NK-92 (cell line): Measurements from ENCODE around the gene DRD1.

Experiments
- DNase-seq: peaks from one replicate; lab custom pipeline; 2025; ENCODE audit not compliant: unreplicated experiment; lab: John Stamatoyannopoulos, UW

The DRD1 gene

DNA sequence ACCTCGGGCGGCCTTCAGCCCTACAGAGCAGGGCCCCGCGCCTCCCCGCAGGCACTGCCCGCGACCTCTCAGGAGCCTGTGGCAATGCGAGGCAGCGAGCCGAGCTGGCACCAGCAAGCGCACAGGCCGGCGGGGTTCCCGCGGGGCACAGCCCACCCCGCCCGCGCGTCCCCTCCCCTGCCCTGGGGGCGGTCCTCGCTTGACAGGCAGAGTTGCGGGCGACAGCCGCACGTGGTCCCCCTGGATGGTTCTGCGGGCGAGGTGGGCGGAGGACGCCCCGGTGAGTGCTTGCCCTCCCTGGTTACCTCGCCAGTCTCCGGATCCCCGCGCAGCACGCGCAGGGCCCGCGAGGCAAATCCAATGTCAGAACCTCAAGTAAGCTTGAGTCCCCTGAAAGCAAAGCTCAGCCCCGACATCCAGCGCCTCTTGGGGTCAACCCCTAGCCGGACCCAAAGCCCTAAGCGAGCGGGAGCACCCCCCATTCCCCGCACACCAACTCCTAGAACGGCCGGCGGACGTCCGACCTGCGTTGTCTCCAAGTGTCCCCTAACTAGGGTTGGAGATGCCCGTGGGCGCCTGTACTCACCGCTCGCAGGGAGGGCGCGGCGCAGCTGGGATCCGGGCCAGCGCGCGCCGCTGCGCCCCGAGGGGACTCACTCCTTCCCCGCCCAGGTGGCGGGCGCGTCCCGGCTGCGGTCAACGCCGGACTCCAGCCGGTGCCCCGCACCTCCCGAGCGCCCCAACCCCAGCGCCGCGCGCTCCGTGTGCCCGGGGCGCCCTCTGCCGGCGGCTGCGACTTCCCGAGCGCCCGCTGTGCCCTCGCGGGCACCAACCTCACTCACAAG, at the start of gene DRD1:
Gene DRD1, minus strand, starts transcription at position 123 of the 845 bp plus-strand sequence. CDS start 1,083 bp downstream, outside the sequence.
- no peak for DNase-seq

DNA sequence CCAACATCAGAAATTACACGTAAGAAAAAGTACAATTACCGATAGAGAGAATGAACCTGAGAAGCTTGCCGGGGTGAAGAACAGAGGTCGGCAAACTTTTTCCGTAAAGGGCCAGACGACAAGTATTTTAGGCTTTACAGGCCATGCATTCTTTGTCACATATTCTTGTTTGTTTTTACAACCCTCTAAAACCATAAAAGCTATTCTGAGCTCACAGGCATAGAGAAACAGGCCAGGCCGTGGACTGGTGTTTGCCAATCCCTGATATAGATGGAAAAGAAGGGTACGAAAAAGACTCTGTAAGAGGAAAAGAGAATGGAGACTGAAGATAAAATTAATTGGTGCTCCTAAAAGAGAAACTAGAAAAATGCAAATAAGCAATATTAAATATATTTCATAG, 49.7 kb upstream of the DRD1 start:
- no peak for DNase-seq

DNA sequence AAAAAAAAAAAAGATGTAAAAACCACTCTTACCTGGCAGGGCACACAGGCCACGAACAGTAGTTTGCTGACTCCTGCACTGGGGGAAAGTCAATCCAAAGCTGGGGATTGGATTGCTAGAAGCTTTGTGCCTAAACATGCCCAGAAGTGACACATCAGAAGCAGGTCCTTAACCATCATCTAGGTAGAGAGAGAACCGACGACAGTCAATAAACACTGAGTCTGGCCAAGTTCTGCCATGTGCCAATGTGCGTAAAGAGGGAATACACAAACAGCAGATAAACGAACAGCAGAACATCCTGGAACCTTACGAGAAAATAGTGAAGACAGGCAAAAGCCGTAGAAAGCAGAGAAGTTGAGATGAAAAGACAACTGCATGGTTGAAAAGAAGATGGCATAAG, 49.3 kb upstream of the DRD1 start:
- DNase-seq, result no peak

DNA sequence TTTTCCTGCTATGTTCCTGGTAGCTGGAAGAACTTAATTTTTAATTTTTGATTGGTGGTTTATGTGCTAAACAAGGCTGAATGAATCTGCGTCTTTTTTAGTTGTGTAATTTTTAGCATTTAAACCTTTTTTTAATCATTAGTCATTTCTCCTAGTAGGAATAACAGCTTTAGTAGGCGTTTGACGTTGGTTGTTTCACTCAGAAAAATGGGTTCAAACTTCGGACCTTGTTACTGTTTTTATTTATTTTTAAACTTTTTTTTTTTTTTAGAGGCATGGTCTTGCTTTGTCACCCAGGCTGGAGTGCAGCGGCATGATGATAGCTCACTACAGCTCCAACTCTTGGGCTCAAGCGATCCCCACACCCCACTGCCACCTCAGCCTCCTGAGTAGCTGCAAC, 47.2 kb upstream of the DRD1 start:
- DNase-seq, result no peak

DNA sequence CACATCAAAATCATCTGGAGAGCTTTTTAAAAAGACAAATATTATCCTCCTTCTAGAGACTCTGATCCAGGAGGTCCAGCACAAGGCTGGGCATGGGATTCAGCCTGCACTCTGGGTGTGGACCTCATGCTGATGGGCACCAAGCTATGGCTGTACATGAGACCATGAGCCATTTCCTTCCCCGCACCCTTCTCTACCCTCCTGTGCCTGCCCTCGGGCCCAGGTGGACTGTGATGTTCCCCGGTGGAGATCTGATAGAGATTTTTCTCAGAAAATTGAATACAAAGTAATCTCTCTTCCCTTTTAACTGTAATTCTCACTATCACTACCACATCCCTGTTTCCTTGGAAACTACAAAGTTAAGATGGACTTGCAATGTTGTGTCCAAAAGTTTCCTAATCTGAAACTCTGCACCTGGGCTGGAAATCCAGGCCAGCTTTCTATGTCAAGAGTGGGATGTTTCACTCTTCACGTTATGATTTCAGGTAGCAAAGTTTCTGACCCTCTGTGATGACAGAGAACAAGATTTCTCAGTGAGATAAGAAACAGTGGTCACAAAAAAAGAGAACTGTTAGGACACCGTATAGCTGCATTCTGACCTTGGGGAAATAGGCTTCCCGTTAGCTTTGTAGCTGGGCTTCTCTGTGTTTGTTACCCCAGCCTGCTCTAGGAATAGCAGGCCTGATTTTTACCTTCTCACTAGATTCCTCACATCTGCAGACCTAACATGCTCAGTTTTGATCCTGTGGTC, 45.9 kb upstream of the DRD1 start:
- no peak for DNase-seq

DNA sequence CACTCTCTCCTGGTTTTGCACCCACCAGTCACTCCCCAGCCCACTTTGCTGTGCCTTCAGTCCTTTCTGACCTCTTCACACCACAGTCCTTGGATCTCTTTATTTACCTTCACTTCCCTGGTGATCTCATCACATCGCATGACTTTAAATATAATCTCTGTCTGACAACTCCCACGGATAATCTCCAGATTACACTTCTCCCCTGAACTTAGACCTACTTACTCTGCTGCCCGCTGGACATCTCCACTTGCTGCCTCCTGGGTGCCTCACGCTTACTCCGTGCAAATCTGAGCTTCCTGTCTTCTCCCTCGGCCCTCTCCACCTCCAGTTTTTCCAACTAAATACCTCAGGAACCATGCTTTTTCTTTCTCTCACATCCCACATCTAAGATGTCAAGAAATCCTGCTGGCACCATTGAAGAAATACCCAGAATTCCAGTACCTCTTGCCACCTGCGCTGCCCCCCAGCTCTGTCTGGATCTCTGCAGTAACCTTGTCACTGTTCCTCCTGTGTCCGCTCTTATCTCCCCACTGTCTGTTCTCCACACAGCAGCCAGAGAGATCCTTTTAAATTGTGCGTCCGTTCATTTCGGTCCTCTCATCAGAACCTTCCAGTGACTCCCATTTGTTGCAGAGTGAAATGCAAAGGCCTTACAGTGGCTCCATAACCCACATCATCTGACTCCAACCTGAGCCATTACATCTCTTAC, 43.7 kb upstream of the DRD1 start:
- DNase-seq, result no peak

DNA sequence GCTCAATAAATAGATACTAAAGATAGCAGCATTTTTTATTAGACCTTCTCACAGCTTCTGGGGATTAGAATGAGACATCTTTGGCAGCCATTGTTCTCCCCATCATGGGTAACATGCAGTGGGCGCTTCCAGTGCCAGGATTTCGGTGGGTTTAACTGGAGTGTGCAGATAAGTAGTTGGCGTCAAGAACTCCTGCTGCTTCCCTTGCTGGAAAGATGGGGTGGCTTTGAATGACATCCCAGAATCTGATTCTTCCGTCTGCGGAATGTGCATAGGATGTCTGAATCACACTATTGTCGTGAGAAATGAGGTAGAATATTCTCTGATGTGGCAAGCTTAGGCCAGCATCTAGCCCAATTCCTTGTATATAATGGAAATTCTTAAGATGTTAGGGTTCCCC, 41.6 kb upstream of the DRD1 start:
- no peak for DNase-seq

DNA sequence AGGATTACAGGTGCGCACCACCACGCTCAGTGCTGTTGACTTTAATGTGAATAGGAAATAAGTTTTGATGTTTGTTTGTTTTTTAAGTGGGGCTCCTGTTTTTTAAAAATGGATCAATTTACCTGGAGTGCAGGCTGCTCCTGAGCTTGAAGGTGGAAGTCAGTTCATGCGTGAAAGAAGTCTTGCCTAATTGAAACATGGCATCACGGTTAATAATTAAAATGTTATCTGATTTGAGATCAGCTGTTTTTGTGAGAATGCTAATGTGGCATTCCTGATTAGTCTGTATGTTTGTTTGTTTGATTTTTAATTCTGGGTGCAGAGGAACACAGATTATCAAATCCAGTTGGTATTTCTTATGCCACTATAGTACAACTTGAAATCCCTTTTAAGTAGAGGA, 40.8 kb upstream of the DRD1 start:
- DNase-seq, result no peak

DNA sequence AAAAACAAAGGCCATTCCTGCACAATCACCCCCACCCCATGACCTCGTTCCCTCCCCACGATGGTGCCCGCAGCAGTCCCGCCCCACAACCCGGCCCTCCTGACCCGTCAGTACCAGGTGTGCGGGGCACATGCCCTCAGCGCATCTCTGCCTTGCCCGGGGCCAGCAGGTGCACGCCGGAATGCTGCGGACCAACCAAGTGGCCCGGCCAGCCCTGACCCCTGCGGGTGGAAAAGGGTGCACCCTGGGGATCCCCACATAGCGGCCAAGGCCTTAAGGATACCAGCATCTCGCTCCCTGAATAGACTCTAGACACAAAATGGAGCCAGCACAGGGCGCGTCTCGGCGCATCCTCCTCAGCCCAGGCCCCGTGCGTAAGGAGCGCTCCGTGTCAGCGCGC, 40.3 kb upstream of the DRD1 start:
- DNase-seq, result no peak

DNA sequence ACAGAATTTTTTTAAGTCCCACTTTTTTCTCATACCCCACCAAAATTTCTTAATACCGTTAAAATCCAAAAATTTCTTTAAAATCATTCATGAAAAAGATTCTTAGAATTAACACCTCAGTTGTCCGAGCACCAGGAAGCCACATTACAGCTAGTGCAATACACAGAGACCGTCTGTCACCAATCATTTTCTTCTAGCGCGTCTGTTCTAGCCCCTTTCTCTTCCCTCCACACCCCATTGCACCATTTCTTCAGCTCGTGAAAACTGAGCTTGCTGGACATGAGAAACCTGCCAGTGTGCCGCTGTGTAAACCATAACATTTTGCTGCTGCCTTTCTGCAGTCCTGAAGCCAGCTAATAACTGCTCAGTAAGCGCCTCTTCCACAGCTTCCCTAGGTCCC, 39.4 kb upstream of the DRD1 start:
- no peak for DNase-seq

DNA sequence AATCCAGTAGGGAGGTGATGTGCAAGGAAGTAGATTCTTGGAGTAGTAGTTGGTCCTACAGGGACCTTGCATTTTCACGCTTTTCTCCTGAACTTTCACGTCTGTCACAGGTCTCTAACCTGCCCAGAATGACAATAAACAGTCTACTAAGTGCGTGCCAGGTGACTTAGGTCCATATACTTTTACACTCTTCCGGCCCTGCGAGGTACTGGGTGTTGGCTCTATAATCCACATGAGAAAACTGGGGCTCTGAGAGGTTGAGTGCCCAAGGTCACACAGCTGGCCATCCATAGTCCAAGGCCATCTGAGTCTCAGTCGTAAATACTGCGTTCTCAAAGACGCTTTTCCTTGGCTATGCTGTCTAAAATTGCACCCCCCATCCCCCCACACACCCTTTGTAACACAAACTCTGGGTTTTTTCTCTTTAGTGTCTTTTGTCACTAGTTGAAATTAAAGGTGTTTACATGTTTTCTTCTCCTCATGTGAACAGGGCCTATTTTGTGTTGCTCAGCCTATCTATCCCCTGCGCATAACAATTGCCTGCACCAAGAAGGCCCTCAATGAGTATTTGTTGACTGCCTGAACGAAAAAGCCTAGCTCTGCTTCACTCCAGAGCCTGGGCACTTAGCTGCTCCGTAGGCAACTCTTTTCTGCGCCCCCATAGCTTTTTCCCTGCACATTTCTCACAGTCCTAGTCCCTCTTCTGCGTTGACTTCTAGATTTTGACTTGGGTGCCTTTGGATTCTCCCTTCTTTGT, 35.3 kb upstream of the DRD1 start:
- DNase-seq, result no peak

DNA sequence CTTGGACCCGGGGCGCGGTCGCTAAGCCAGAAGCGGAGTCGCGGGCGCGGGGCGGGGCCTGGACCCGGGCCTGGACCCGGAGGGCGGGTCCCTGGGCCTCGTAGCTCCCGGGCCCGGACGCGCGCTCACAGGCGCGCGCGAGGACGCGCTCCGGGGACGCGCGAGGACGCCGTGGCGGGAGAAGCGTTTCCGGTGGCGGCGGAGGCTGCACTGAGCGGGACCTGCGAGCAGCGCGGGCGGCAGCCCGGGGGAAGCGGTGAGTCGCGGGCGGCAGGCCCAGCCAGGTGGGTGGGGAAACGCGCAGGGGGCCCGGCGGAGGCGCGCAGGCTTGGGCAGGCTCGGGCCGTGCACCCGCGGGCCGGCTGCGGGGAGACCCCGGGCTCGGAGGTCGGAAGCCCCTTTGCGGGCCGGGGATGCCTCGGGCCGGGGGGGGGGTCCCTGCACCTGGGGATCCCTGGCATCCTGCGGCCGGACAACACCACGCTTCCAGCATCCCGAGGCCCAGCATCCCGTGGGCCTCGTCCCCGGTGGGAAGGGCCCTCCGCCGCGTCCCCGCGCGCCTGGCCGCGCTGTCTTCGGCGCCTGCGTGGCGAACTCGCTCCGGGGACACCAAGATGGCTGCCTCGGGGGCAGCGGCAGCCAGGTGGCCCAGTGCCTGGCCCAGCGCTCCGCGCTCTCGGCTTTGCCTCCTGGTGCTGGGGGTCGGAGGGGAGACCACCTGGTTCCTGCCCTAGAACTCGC, 34.6 kb upstream of the DRD1 start, which contains the start of gene SFXN1:
Gene SFXN1, plus strand, starts transcription at position 177 of the 741 bp plus-strand sequence. CDS start 13,544 bp downstream, outside the sequence.
- no peak for DNase-seq

DNA sequence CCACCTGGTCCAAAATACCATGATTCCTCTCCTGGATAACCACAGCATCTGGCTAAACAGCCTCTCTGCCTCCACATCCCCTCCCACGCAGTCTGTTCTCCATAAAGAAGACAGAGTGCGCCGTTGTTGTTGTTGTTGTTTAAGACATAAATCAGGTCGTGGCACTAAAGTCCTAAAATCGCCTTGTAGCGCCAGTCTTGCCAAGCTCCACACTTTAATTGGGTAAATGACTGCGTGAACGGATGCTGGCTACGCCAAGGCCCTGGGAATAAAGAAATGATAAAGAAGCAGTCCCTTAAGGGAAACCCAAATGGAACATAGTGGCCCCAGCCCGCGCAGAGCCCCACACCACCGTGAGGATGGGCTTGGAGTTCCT, 34.0 kb upstream of the DRD1 start:
- DNase-seq, result no peak

DNA sequence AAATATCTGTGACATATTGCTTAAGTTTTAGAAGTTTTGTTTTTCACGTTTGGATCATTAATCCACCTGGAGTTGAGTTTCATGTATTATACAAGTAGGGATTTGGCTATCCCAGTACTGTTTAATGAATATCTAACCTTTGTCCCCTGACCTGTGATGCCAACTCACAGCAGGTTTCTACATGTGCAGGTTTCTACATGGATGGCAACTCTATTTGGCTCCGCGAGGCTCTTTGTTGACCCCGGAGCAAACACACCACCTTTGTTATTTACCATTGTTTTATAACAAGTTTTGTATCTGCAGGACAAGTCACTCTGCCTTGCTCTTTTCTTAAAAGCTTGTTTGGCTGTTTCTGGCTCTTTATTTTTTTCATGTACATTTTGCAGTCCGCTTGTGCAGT, 33.5 kb upstream of the DRD1 start:
- DNase-seq, result no peak

DNA sequence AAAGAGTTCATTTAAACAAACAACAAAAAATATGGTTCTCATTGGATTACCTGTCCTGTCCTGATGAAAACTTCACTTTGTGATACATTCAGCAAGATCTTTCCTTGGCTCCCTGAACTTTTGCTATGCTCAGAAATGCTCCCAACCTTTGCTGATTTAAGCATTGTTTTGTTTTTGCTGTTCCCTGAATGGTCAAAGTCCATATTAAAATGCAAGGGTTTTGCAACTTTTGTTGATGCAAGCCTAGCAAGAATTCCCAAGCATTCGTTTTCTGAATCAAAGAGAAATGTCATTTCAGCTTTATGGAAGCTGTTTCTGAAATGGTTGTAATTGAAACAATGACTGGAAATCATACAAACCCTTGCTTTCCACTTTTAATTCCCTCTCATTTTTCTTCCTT, 31.3 kb upstream of the DRD1 start:
- no peak for DNase-seq

DNA sequence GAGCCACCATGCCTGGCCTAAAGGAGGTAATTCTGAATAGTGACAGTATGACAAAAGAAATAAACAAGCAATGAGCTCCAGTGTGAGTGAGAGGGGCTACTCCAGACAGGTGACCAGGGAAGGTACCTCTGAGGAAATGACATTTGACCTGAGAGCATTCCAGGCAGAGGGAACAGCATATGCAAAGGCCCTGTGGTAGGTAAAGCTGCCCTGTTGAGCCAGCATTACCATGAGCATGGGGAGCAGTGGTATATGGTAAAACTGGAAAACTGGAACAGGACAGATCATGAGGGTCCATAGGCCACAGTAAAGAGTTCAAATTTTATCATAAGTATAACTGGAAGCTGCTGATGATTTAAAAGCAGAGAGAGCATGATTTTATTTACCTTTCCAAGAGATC, 28.4 kb upstream of the DRD1 start:
- no peak for DNase-seq

DNA sequence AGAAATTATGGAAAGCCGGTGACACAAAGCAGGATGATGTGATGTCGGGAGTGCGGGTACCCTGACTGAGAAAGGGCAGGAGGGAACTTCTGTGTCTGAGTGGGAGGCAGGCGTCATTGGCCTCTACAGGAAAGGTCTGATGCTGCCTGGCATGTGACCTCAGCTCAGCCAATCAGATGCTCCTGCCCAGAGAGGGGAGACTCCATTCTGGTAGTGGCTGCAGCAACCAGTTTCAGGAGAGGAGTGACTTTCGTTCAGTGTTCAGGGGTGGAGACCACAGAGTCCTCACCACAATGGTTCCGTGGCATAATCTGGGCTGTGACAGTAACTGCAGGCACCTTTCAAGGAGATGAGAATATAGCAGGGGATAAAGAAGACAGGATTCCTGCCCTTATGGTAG, 27.6 kb upstream of the DRD1 start:
- DNase-seq, result no peak

DNA sequence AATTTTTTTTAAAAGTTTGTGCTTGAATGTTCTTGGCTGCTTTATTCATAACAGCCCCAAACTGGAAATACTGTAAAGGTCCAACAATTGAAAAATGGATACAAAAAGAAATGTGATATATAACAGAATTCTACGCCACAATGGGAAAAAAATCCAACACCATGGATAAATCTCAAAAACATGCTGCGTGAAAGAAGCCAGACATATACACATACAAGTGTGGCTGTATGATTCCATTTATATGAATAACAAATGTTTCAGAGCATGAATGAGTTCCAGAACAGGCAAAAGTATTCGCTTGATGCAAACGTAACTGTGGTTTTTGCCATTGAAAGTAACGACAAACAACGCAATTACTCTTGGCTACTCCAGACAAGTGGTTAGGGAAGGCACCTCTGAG, 27.2 kb upstream of the DRD1 start:
- no peak for DNase-seq

DNA sequence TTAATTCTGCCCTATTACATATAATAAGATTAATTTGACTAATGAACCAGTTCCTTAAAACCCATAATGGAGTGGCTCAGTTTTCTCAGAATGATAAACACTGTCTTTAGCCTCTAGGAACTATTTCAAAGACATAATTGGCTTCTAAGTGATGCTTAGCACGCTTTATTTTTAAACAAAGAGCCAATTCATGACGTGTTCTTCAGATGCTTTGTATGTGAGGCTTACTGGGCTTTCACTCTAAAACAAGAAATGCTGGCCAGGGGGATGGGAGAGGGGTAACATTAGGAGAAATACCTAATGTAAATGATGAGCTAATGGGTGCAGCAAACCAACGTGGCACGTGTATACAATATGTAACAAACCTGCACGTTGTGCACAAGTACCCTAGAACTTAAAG, 26.8 kb upstream of the DRD1 start:
- DNase-seq, result no peak

DNA sequence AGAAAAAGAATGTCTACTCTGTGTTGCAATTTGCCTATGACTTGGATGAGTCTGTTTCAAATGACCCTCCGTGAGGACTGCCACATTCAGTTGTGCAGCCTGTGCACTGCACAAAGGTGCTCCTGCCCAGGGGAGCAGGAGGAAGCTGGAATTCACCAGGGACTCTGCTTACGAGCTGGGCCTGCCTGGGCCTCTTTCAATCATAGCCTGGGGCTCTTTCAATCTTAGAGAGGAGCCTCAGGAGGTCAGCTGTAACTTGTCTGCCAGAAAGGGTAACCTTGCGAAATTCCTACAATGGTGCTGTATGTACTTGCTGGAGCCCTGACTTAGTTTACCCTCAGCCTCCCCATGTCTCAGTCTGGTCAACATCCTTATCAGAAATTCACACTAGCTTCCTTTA, 25.9 kb upstream of the DRD1 start:
- no peak for DNase-seq
